ENCODE results near the gene CBY1.
"Not testable (repeated sequence)": the region's sequence is repeated elsewhere in the genome, so short reads cannot be mapped to it uniquely, and the experiment has no call there.

CBY1 gene

GRCh38 chr22:38656256-38657044, at the start of gene CBY1, which contains the start of gene FAM227A:
CBY1 (plus strand) TSS chr22:38656638; CDS start chr22:38668055, 11,417 bp downstream.
FAM227A (minus strand) TSS chr22:38656392; CDS start chr22:38650168, 6,224 bp downstream.
- peak; percentile 61 for DNase-seq

GRCh38 chr22:38607680-38608079, 48.8 kb upstream of the CBY1 start:
- no peak for DNase-seq

GRCh38 chr22:38608992-38609750, 47.3 kb upstream of the CBY1 start:
- DNase-seq = no peak

GRCh38 chr22:38610234-38610633, 46.2 kb upstream of the CBY1 start:
- DNase-seq = no peak

GRCh38 chr22:38611559-38611958, 44.9 kb upstream of the CBY1 start:
- DNase-seq = no peak

GRCh38 chr22:38612217-38613006, 44.0 kb upstream of the CBY1 start:
- no peak for DNase-seq

- no peak for DNase-seq
Observed at GRCh38 chr22:38613588-38613987, 42.9 kb upstream of the CBY1 start.

GRCh38 chr22:38614332-38615063, 41.9 kb upstream of the CBY1 start:
- no peak for DNase-seq

- DNase-seq = not testable (repeated sequence)
Observed at GRCh38 chr22:38615064-38615405, 41.4 kb upstream of the CBY1 start.

- no peak for DNase-seq
Observed at GRCh38 chr22:38618258-38618657, 38.2 kb upstream of the CBY1 start.

- no peak for DNase-seq
Observed at GRCh38 chr22:38618682-38619081, 37.8 kb upstream of the CBY1 start.

GRCh38 chr22:38623351-38623750, 33.1 kb upstream of the CBY1 start:
- no peak for DNase-seq

GRCh38 chr22:38628444-38628843, 28.0 kb upstream of the CBY1 start:
- no peak for DNase-seq

GRCh38 chr22:38629108-38629507, 27.3 kb upstream of the CBY1 start:
- DNase-seq = no peak

- no peak for DNase-seq
Observed at GRCh38 chr22:38631724-38632123, 24.7 kb upstream of the CBY1 start.

GRCh38 chr22:38632528-38632927, 23.9 kb upstream of the CBY1 start:
- no peak for DNase-seq

GRCh38 chr22:38638216-38638615, 18.2 kb upstream of the CBY1 start:
- no peak for DNase-seq

GRCh38 chr22:38638728-38639127, 17.7 kb upstream of the CBY1 start:
- DNase-seq = no peak

GRCh38 chr22:38641476-38642040, 14.9 kb upstream of the CBY1 start:
- DNase-seq = no peak

- DNase-seq = not testable (repeated sequence)
Observed at GRCh38 chr22:38644245-38644644, 12.2 kb upstream of the CBY1 start.

GRCh38 chr22:38645430-38645829, 11.0 kb upstream of the CBY1 start:
- DNase-seq = no peak

GRCh38 chr22:38649841-38650522, 6.5 kb upstream of the CBY1 start:
- DNase-seq = no peak

Data from NCI-H2081 treated with DMSO at 0.1 percent for 48 hours (cell line).